ENCODE data around the gene MYBBP1A. TPM values are rescaled to one million over a fixed set of nuclear protein-coding genes. Genes with fewer than 3 reads are reported as not detected.

The MYBBP1A gene
- total and polyA plus RNA-seq, 9 of the 15 experiments (the other 6 are each of a cell fraction or from before 2014, with no cell fraction given), result 2.0 to 114 (median 47.2) TPM

DNA sequence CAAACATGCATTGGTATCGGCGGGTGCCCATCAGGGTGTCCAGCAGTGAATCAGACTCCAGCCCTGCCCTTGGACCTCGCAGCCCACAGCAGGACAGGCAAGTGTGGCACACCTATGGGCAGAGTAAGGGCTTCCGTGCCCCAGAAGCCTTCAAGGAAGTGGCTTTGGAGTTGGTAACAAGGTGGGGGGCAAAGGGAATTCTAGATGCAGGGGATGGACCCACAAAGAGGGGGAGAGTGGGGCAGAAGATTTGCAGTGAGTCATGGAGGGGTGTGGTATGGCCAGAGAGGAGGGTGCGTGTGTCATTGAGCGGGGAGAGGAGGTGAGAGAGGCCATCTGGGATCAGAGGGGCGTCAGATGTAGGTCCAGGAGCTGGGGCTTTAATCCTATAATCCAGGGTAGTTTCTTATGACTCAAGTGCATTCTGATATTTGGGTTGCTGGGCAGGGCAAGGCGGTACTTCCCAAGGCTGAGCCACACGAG, 65.0 kb downstream of the MYBBP1A start:
- DNase-seq (ENCODE audit: extremely low read depth in 1 of 4, low spot score in 3 of 4), result no peak
- no peak overlapping the region for H3K27ac ChIP-seq (ENCODE audit: extremely low read depth, low read depth, low read length)
- no peak for FAIRE-seq
- CTCF ChIA-PET (ENCODE audit: low intra/inter-chr PET ratio), result no interaction called here
- in situ Hi-C loops (cut with MboI) (no loop called here), intact Hi-C loops (cut with micrococcal nuclease) (no loop called here)
- H3K79me2 ChIP-seq (ENCODE audit: control insufficient read depth, insufficient read depth, low read length), result no peaks in the 10 kb centered on the region
- 2% methylated on average over 7 of the region's 9 CpGs for WGBS (ENCODE audit: insufficient coverage, low coverage, missing lambda C conversion rate)
- H3K4me1 ChIP-seq (replicated peaks in 1 of 2; ENCODE audit: control insufficient read depth in 2 of 2, insufficient read depth in 2 of 2, low read length in 2 of 2), result no peaks in the 10 kb centered on the region
- POLR2A ChIA-PET, result no interaction called here
- H3K9me1 ChIP-seq (ENCODE audit: control insufficient read depth, insufficient read depth, low read length), result no peaks in the 10 kb centered on the region
- no peak overlapping the region for H3K4me2 ChIP-seq (ENCODE audit: insufficient read depth, low read length)
- no peak overlapping the region for H2AFZ ChIP-seq (ENCODE audit: low read depth, low read length)
- no peaks in the 10 kb centered on the region for H3K9me3 ChIP-seq (replicated peaks; ENCODE audit: control insufficient read depth, insufficient read depth, low read depth, low read length)
- H3K36me3 ChIP-seq (ENCODE audit: control insufficient read depth, insufficient read depth, low read length), result no peaks in the 10 kb centered on the region
- ATAC-seq, result no peak
- no peak overlapping the region for H3K4me3 ChIP-seq
- H4K20me1 ChIP-seq (replicated peaks; ENCODE audit: control insufficient read depth, insufficient read depth, low read length), result peaks cover 5% of the 10 kb centered on the region
- BruUV-seq (replicated peaks), result no TSS peak
- no peak overlapping the region for H3K9ac ChIP-seq (ENCODE audit: insufficient read depth in 1 of 2, low read depth in 2 of 2, low read length in 2 of 2)
- TF ChIP-seq, protein P1, sequence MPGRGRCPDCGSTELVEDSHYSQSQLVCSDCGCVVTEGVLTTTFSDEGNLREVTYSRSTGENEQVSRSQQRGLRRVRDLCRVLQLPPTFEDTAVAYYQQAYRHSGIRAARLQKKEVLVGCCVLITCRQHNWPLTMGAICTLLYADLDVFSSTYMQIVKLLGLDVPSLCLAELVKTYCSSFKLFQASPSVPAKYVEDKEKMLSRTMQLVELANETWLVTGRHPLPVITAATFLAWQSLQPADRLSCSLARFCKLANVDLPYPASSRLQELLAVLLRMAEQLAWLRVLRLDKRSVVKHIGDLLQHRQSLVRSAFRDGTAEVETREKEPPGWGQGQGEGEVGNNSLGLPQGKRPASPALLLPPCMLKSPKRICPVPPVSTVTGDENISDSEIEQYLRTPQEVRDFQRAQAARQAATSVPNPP (IDR thresholded peaks at IDR 0.05; ENCODE audit: borderline replicate concordance, insufficient read depth, insufficient read length), result no peak
- no peak for TF ChIP-seq ILK (tag; IDR thresholded peaks at IDR 0.05; ENCODE audit: borderline replicate concordance, low read depth)
- TF ChIP-seq GATAD2B (IDR thresholded peaks at IDR 0.05; ENCODE audit: borderline replicate concordance), result no peak
- TF ChIP-seq SIRT6 (IDR thresholded peaks at IDR 0.05; ENCODE audit: low read depth, low read length), result no peak
- TF ChIP-seq PHB2 (IDR thresholded peaks at IDR 0.05; ENCODE audit: low read depth), result no peak
- no peak for TF ChIP-seq XRCC3 (IDR thresholded peaks at IDR 0.05)
- TF ChIP-seq, protein P2, sequence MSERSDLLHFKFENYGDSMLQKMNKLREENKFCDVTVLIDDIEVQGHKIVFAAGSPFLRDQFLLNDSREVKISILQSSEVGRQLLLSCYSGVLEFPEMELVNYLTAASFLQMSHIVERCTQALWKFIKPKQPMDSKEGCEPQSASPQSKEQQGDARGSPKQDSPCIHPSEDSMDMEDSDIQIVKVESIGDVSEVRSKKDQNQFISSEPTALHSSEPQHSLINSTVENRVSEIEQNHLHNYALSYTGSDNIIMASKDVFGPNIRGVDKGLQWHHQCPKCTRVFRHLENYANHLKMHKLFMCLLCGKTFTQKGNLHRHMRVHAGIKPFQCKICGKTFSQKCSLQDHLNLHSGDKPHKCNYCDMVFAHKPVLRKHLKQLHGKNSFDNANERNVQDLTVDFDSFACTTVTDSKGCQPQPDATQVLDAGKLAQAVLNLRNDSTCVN (CRISPR knock-in tag; IDR thresholded peaks at IDR 0.05), result no peak
- no peak for TF ChIP-seq TCFL5 (CRISPR knock-in tag; conservative IDR thresholded peaks at IDR 0.05)
- no peak for TF ChIP-seq ZC3H8 (IDR thresholded peaks at IDR 0.05)
- TF ChIP-seq, protein P3, sequence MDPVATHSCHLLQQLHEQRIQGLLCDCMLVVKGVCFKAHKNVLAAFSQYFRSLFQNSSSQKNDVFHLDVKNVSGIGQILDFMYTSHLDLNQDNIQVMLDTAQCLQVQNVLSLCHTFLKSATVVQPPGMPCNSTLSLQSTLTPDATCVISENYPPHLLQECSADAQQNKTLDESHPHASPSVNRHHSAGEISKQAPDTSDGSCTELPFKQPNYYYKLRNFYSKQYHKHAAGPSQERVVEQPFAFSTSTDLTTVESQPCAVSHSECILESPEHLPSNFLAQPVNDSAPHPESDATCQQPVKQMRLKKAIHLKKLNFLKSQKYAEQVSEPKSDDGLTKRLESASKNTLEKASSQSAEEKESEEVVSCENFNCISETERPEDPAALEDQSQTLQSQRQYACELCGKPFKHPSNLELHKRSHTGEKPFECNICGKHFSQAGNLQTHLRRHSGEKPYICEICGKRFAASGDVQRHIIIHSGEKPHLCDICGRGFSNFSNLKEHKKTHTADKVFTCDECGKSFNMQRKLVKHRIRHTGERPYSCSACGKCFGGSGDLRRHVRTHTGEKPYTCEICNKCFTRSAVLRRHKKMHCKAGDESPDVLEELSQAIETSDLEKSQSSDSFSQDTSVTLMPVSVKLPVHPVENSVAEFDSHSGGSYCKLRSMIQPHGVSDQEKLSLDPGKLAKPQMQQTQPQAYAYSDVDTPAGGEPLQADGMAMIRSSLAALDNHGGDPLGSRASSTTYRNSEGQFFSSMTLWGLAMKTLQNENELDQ (CRISPR knock-in tag; IDR thresholded peaks at IDR 0.05; ENCODE audit: borderline replicate concordance), result no peak
- no peak for TF ChIP-seq ZNF445 (CRISPR knock-in tag; IDR thresholded peaks at IDR 0.05; ENCODE audit: low read depth)
- TF ChIP-seq, protein P4, sequence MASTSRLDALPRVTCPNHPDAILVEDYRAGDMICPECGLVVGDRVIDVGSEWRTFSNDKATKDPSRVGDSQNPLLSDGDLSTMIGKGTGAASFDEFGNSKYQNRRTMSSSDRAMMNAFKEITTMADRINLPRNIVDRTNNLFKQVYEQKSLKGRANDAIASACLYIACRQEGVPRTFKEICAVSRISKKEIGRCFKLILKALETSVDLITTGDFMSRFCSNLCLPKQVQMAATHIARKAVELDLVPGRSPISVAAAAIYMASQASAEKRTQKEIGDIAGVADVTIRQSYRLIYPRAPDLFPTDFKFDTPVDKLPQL (IDR thresholded peaks at IDR 0.05; ENCODE audit: extremely low read depth, insufficient read length), result no peak
- TF ChIP-seq GABPB2 (CRISPR knock-in tag; conservative IDR thresholded peaks at IDR 0.05), result no peak
- peaks cover 5 to 51% of the 10 kb centered on the region in 2 experiments; a peak in 4 of 5 replicates for H3K27me3 ChIP-seq (ENCODE audit: control insufficient read depth in 2 of 2, insufficient read depth in 2 of 2, low read length in 2 of 2)

All from K562 (cell line).